ENCODE results near the gene DENND1B.

DNA sequence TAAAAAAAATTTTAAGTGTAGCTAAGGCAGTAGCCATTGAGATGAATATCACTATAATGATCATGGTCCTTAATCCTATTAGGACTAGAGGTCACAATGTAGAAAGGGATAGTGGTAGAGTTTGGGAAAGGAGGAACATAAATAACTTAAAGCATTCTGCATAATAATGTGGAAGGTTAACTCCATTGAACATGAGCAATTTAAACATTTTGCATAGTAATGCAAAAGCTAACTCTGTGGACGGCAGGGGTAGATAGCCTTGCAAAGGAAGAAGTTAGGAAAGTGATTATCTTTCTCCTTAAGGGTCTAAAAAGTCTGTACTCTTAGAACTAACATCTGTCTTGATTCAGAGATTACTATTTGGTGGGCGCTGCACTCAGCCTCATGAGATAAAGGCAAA is 39.0 kb upstream of the DENND1B start:
- TF ChIP-seq, protein P1, sequence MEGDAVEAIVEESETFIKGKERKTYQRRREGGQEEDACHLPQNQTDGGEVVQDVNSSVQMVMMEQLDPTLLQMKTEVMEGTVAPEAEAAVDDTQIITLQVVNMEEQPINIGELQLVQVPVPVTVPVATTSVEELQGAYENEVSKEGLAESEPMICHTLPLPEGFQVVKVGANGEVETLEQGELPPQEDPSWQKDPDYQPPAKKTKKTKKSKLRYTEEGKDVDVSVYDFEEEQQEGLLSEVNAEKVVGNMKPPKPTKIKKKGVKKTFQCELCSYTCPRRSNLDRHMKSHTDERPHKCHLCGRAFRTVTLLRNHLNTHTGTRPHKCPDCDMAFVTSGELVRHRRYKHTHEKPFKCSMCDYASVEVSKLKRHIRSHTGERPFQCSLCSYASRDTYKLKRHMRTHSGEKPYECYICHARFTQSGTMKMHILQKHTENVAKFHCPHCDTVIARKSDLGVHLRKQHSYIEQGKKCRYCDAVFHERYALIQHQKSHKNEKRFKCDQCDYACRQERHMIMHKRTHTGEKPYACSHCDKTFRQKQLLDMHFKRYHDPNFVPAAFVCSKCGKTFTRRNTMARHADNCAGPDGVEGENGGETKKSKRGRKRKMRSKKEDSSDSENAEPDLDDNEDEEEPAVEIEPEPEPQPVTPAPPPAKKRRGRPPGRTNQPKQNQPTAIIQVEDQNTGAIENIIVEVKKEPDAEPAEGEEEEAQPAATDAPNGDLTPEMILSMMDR (IDR thresholded peaks at IDR 0.05; ENCODE audit: poor library complexity, severe bottlenecking): no peak
- no peak for TF ChIP-seq EZH2 (IDR thresholded peaks at IDR 0.05; ENCODE audit: borderline replicate concordance, insufficient read depth, low read length, poor library complexity, severe bottlenecking)

Data from neural cell (in vitro differentiated cells).